Stimulated activated CD4-positive, alpha-beta T cell treated with anti-CD3 and anti-CD28 coated beads, Interleukin-2, amount 100 ng/mL, for 24 hours (primary cell): ENCODE results near the gene CCDC136.

Source experiments
- DNase-seq, 2 donors: peaks; one replicate each; pipeline ENCODE4 v3.0.0-alpha.2; 2020

Gene CCDC136

DNA sequence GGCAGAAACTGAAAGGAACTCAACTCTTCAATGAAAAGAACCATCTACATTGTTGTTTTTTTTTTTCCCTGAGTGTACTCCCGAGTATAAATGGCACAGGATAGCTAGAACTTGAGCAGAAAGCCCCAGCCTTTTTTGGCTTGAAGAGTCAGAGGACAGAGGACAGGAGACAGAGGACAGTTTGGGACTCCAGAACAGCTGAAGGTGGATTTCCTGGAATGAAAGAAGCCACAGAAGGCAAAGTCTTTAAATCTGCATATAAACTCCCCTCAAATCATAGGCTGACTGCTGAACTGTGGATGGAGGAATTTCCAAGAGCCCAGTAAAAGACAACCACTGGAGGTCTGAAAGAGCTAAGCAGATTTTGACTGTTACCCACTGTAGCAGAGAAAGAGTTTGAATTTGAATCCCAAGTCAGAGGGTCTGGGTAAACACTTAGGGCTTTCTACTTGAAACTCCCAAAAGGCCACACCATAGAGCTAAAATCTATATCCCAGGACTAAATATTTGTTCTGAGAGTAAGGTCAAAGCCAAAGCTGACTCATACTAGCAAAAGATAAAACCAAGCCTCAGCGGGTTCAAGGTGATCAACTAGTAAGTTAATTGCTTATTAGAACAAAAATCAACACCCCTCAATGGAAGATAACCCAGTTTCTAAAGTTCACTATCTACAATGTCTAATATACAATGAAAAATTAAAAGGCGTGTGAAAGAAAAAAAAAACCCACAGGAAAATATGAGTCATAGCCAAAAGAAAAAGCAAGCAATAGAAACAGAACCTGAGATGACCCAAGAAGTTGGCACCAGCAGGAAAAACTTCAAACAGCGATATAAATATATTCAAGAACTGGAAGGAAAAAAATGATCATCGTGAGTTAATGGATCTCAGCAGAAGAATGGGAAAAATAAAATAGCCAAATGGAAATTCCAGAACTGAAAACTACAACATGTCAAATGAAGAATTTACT, 14.3 kb upstream of the CCDC136 start:
- no peak for DNase-seq

GRCh38 chr7:128778946-128779345, 12.8 kb upstream of the CCDC136 start:
- DNase-seq: no peak

- no peak for DNase-seq
Measured at GRCh38 chr7:128781126-128781525, 10.6 kb upstream of the CCDC136 start.

DNA sequence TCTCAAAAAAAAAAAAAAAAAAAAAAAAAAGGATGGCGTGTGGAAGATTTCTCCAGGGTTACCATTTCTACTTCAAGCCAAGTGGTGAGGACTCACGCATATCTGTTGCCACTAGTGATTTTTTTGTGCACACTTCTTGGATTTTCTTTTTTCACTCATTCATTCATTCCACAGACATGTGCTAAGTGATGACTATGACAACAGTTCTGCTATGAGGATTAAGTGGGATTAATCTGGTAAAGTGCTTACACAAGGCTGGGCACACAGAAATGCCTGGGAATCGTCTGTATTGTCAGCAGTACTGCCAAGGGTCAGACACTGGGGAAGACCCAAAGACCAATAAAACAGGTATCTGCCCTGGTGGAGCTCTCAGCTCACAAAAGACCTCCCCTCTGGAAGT, 9.9 kb upstream of the CCDC136 start:
- no peak for DNase-seq

- DNase-seq: peak in 1 of 2 donors; percentile 32
Measured at GRCh38 chr7:128783143-128783861, 8.5 kb upstream of the CCDC136 start.

DNA sequence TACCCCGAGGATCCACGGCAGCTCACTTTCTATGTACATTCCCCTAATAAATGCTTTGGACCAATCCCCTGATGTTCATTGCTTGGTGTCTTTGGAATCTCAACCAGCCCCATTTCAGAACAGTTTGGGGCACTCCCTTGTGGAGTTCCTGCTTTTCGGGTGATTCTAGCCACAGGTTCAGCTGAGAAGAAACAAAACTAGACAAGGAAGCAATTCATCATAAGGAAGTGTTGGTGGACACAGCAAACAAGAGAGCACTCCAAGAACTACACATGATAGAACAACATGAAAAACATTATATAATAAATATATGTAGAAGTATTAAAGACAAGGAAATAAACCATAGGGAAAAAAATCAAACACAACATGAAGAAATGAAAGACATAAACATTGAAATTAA, 6.0 kb upstream of the CCDC136 start:
- no peak for DNase-seq

GRCh38 chr7:128788446-128789412, 3.0 kb upstream of the CCDC136 start:
- no peak for DNase-seq

DNA sequence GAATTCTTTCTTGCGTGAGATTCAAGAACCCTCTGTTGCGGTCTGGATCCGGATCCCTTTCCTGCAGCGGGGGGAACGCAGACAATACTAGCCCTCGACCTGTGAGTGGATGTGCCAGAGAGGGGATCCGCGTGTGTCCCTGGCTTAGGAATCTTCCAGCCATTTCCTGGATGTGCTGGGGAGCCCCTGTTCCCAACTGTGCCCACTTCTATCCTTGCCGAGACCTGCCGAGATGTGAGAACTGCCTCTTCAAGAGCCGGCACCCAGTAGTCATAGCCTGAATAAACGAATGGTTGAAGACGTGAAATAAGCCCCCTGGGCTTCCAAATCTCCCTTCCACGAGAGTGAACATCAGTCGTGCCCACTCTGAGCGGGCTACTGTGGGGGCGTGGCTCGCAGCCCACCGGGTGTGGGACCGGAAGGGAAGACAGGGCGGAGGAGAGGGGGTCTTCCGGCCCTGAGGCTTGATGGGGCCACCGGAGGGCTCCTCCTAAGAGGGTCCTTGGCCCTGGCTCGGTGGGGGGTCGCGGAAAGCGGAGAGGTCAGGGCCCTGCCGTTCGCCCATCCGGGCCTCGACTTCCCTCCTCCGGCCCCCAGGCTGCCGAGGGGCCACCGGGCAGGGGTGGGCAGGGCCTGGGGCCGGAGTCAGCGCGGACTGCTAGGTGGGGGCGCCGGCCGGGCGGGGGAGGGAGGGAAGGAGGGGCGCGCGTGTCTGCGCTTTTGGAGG, 1.3 kb upstream of the CCDC136 start:
- no peak for DNase-seq

DNA sequence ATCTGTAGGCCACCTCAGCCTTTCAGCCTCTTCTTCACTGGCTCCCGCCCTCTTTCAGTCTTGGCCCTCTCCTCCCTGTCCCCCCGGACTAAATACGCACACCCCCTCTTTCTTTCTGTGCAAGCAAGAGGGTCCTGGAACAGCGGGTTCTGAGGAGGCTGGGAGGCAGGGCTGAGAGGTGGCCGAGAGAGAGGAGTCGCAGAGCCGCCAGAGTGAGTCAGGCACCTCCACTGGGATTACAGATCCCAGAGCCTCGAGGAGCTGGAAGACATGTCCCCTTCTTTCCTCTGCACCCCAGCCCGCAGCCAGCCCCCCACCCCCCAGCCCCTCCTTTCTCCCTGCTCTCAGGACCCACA, 182 bp downstream of the CCDC136 start:
- DNase-seq: no peak

GRCh38 chr7:128792471-128793180, 858 bp downstream of the CCDC136 start:
- DNase-seq: no peak

DNA sequence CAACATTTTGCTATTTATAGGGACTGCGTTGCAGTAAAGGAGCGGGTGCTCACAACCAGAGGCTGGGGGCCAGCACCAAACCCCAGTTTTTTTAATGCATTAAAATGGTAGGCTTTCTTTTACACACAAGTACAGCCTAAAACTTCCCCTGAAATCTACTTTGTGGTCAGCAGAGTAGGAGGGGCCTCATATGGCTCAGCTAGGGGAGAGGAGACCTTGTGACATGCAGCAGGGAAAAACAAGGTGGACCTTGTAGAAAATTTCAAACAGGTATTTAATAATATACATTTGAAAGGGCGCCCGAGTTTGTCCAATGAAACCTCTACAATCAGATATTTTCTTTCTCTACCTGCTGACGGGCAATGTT, 1.4 kb downstream of the CCDC136 start:
- DNase-seq: no peak

GRCh38 chr7:128794020-128794419, 2.3 kb downstream of the CCDC136 start:
- peak in 1 of 2 donors; percentile 16 for DNase-seq

DNA sequence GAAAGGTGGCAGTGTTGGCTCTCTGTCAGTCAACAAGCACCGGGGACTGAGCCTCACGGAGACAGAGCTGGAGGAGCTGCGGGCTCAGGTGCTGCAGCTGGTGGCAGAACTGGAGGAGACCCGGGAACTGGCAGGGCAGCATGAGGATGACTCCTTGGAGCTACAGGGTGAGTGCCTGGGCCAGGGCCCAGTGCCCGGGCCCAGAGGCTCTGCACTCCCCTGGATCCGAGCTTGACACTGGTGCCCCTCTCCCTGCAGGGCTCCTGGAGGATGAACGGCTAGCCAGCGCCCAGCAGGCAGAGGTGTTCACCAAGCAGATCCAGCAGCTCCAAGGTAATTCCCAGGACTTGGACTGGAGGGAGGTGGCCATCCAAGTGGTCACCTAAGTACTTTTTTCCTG, 2.7 kb downstream of the CCDC136 start:
- DNase-seq: no peak

GRCh38 chr7:128795129-128795528, 3.4 kb downstream of the CCDC136 start:
- no peak for DNase-seq

- DNase-seq: no peak
Measured at GRCh38 chr7:128796327-128796726, 4.6 kb downstream of the CCDC136 start.

- no peak for DNase-seq
Measured at GRCh38 chr7:128799451-128799850, 7.7 kb downstream of the CCDC136 start.

- DNase-seq: no peak
Measured at GRCh38 chr7:128800567-128800966, 8.8 kb downstream of the CCDC136 start.

- DNase-seq: no peak
Measured at GRCh38 chr7:128801003-128801402, 9.2 kb downstream of the CCDC136 start.

DNA sequence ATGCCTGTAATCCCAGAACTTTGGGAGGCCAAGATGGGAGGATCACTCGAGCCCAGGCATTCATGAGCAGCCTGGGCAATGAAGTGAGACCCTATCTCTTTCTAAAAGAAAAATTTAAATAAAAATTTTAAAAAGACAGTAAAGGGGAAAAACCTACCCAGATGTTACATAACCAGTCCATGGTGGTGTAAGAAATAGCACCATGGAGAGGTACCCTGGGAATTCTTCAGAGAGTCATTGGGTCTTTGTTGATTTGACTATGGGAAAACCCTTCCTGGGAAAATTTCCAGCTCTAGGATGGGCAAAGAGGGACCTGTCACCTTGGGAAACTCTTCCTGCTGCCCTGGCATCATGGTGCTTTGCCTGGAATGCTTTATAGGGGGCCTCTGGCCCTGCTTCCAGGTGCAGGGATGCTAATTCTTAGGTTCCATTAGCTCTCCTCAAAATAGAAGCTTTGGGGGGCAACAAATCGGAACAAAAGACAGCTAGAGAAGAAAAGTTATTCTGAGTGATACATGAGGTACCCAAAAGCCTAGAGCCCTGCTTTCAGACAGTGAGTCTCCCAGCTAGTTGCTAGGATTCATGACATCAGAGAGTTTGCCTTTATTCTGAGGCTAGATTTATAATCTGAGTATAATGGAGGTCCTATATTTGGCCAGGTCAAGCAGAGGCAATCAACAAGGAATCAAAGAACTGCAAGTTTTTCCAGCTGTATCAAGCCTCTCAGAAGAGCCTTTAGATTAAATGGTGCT, 10.1 kb downstream of the CCDC136 start:
- no peak for DNase-seq

- DNase-seq: no peak
Measured at GRCh38 chr7:128804484-128804883, 12.7 kb downstream of the CCDC136 start.

DNA sequence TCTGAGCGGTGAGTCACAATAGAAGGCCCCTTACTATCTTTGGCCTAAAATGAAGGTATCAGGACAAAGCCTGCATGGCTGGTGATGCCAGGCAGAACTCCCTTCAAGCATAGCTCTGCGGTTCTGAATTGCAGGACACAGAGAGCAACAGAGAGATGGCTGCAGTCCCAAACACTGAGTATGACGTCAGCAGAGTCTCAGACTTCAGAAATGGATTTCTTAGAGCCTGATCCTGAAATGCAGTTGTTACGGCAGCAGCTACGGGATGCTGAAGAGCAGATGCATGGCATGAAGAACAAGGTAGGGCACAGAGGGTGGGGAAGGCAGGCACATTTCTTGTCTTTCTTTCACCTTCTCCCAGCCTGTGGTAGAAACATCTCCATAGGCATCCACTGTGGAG, 13.5 kb downstream of the CCDC136 start:
- DNase-seq: no peak
